GM23338 (cell line): ENCODE data around the gene SDHB. TPM values are rescaled to one million over a fixed set of nuclear protein-coding genes. Genes with fewer than 3 reads are reported as not detected.
A peak's percentile ranks its signal among the peaks of the same experiment; 100 is the strongest.

Experiments used
- ATAC-seq: fragments of 200-7000 bp; cut with Tn5 transposase; 3 replicates; pipeline ENCODE4 v1.9.1; 2020
- DNase-seq: peaks from one replicate; pipeline ENCODE4 v3.0.0-alpha.2; 2015; ENCODE audit warnings: low spot score
- H2AFZ ChIP-seq: fragments of 200-600 bp; sonication (generic); 2 replicates; pipeline ENCODE4 v1.8.0; 2016; ENCODE audit warnings: antibody characterized with exemption, mild to moderate bottlenecking, moderate library complexity
- H3F3A ChIP-seq: fragments of 200-600 bp; sonication (generic); replicated peaks from 2 replicates; pipeline ENCODE4 v1.8.0; 2017; ENCODE audit warnings: antibody characterized with exemption, mixed run types, low read depth
- H3K27ac ChIP-seq: fragments of 200-600 bp; sonication (generic); 2 replicates; pipeline ENCODE4 v1.6.1; 2016; ENCODE audit warnings: low read depth
- H3K27me3 ChIP-seq: fragments of 200-600 bp; sonication (generic); 2 replicates; pipeline ENCODE4 v1.8.0; 2016; ENCODE audit warnings: mild to moderate bottlenecking, mixed run types, moderate library complexity; ENCODE audit not compliant: insufficient read depth
- H3K36me3 ChIP-seq: fragments of 200-600 bp; sonication (generic); 2 replicates; pipeline ENCODE4 v1.8.0; 2016; ENCODE audit warnings: mild to moderate bottlenecking; ENCODE audit not compliant: insufficient read depth
- H3K4me1 ChIP-seq: fragments of 200-600 bp; sonication (generic); 2 replicates; pipeline ENCODE4 v1.8.0; 2016; ENCODE audit warnings: mild to moderate bottlenecking, moderate library complexity; ENCODE audit not compliant: insufficient read depth
- H3K4me2 ChIP-seq: fragments of 200-600 bp; sonication (generic); 2 replicates; pipeline ENCODE4 v1.7.1; 2017; ENCODE audit warnings: mixed run types
- H3K4me3 ChIP-seq: fragments of 200-600 bp; sonication (generic); 2 replicates; pipeline ENCODE4 v1.6.1; 2016; ENCODE audit warnings: mixed run types
- H3K79me2 ChIP-seq: fragments of 200-600 bp; sonication (generic); replicated peaks from 2 replicates; pipeline ENCODE4 v1.8.0; 2017; ENCODE audit warnings: mild to moderate bottlenecking; ENCODE audit not compliant: insufficient read depth
- H3K9me2 ChIP-seq: fragments of 200-600 bp; sonication (generic); 2 replicates; pipeline ENCODE4 v1.8.0; 2017; ENCODE audit not compliant: insufficient read depth
- H4K20me1 ChIP-seq: fragments of 200-600 bp; sonication (generic); replicated peaks from 2 replicates; pipeline ENCODE4 v1.8.0; 2017; ENCODE audit warnings: mild to moderate bottlenecking; ENCODE audit not compliant: insufficient read depth
- H3K27ac Mint-ChIP-seq: 2 replicates; pipeline ENCODE4 v1.8.0; 2020; ENCODE audit warnings: inconsistent platforms, mild to moderate bottlenecking, moderate library complexity, mixed read lengths
- H3K27me3 Mint-ChIP-seq: 3 replicates; pipeline ENCODE4 v1.8.0; 2022; ENCODE audit warnings: low read depth, mild to moderate bottlenecking, moderate library complexity, mixed read lengths, inconsistent platforms; ENCODE audit not compliant: insufficient read depth, poor library complexity
- H3K36me3 Mint-ChIP-seq: 3 replicates; pipeline ENCODE4 v1.8.0; 2021; ENCODE audit warnings: low read depth, mild to moderate bottlenecking, inconsistent platforms, moderate library complexity, mixed read lengths
- H3K4me1 Mint-ChIP-seq: 3 replicates; pipeline ENCODE4 v1.8.0; 2020; ENCODE audit warnings: mild to moderate bottlenecking, inconsistent platforms, mixed read lengths
- H3K4me3 Mint-ChIP-seq: 3 replicates; pipeline ENCODE4 v1.8.0; 2021; ENCODE audit warnings: moderate library complexity, mild to moderate bottlenecking, inconsistent platforms, mixed read lengths
- H3K9me3 Mint-ChIP-seq: 3 replicates; pipeline ENCODE4 v1.8.0; 2020; ENCODE audit warnings: moderate library complexity, mild to moderate bottlenecking, inconsistent platforms, mixed read lengths
- CREB1 ChIP-seq: fragments of 250-450 bp; sonication (Bioruptor Pico); IDR thresholded peaks from 2 replicates; pipeline ENCODE4 v1.5.0; 2020; ENCODE audit warnings: low read depth, mild to moderate bottlenecking, moderate library complexity
- CTCF ChIP-seq, 2 experiments: fragments of 200-600 bp in 1 of 2; sonication (generic) in 1 of 2; conservative IDR thresholded peaks; 2 replicates each; pipeline versions ENCODE4 v1.5.1 to v1.6.1; 2016 to 2017; ENCODE audit warnings: antibody characterized with exemption in 2 of 2, low read depth in 2 of 2, mild to moderate bottlenecking in 2 of 2, moderate library complexity in 1 of 2
- ETS1 ChIP-seq: IDR thresholded peaks from 2 replicates; pipeline ENCODE4 v1.6.1; 2016; ENCODE audit warnings: antibody characterized with exemption
- EZH2 ChIP-seq: fragments of 200-600 bp; sonication (generic); IDR thresholded peaks from one replicate; pipeline ENCODE4 v1.8.0; 2017; ENCODE audit warnings: antibody characterized with exemption, mild to moderate bottlenecking, low read depth; ENCODE audit not compliant: unreplicated experiment
- EZH2phosphoT487 ChIP-seq: fragments of 200-600 bp; sonication (generic); IDR thresholded peaks from one replicate; pipeline ENCODE4 v1.8.1; 2018; ENCODE audit warnings: antibody characterized with exemption; ENCODE audit not compliant: unreplicated experiment
- JUNB ChIP-seq: IDR thresholded peaks from one replicate; pipeline ENCODE4 v1.6.1; 2016; ENCODE audit warnings: antibody characterized with exemption; ENCODE audit not compliant: unreplicated experiment
- NANOG ChIP-seq: IDR thresholded peaks from 2 replicates; pipeline ENCODE4 v1.6.1; 2016; ENCODE audit warnings: antibody characterized with exemption, borderline replicate concordance
- POLR2AphosphoS5 ChIP-seq: IDR thresholded peaks from 2 replicates; pipeline ENCODE4 v1.6.1; 2016; ENCODE audit warnings: antibody characterized with exemption, low read depth
- STAT1 ChIP-seq: IDR thresholded peaks from one replicate; pipeline ENCODE4 v1.6.1; 2016; ENCODE audit warnings: antibody characterized with exemption; ENCODE audit not compliant: unreplicated experiment
- ZNF114 ChIP-seq: fragments of 250-450 bp; sonication (Bioruptor Pico); IDR thresholded peaks from 2 replicates; pipeline ENCODE4 v1.5.0; 2020; ENCODE audit warnings: mild to moderate bottlenecking, moderate library complexity
- ZNF331 ChIP-seq: fragments of 250-450 bp; sonication (Bioruptor Pico); IDR thresholded peaks from 2 replicates; pipeline ENCODE4 v1.5.0; 2020; ENCODE audit warnings: low read depth, mild to moderate bottlenecking, moderate library complexity
- ZNF462 ChIP-seq: fragments of 250-450 bp; sonication (Bioruptor Pico); IDR thresholded peaks from 2 replicates; pipeline ENCODE4 v1.5.0; 2020; ENCODE audit warnings: mild to moderate bottlenecking, moderate library complexity
- polyA plus RNA-seq: library from polyadenylated mRNA; unstranded; fragments of >200 nt; fragmentation: Nextera tagmentation; extraction: Ambion mirVana; gene quantifications from 2 replicates; pipeline ENCODE4 v1.2.1, GENCODE V29; 2016
- total RNA-seq: library from RNA; depleted of rRNA; stranded (reverse); fragments of >200 nt; shearing (Covaris generic); gene quantifications from 2 replicates; pipeline ENCODE4 v1.2.3, GENCODE V29; 2014
- TF ChIP-seq, protein P1 (sequence below): IDR thresholded peaks from one replicate; pipeline ENCODE4 v1.6.1; 2018; ENCODE audit warnings: antibody characterized with exemption; ENCODE audit not compliant: unreplicated experiment

The SDHB gene
- total and polyA plus RNA-seq, 2 experiments from 2014 or later = 72.8 to 112 TPM

DNA sequence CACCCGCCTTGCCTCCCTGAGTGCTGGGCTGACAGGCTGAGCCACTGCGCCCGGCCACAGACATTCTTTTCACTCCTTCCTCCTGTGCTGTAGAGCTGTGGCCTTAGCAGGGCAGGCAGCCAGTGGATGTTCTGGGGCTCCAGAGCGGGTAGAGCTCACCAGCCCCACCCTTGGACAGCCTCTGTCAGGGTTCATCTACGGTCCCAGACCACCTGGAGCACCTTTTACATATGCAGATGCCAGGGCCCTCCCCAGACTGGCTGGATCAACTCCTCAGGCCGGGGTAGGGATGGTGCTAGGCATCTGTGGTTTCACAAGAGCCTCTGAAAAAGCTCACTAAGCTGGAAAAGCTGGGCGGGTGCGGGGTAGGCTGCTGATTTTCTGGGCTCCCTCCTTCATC lies 46.7 kb downstream of the SDHB start:
- no peak overlapping the region; the same call in 1 of the 2 replicates for H3K27ac ChIP-seq
- peak overlapping the region; percentile 74; the same call in 1 of the 2 replicates for H3K27ac Mint-ChIP-seq
- peaks cover 31% of the 10 kb centered on the region for H3K4me1 Mint-ChIP-seq
- H3K9me2 ChIP-seq = no peaks in the 10 kb centered on the region
- no peak overlapping the region for H3K4me3 ChIP-seq
- H2AFZ ChIP-seq = no peak overlapping the region
- 0 out of 2 replicates have a peak, but pooled peaks cover 6% of the 10 kb centered on the region for H3F3A ChIP-seq
- DNase-seq (peak; percentile 71), ATAC-seq (peak; percentile 67)
- peaks cover 13% of the 10 kb centered on the region for H4K20me1 ChIP-seq
- H3K79me2 ChIP-seq = peaks cover 9% of the 10 kb centered on the region
- no peaks in the 10 kb centered on the region for H3K9me3 Mint-ChIP-seq
- H3K4me1 ChIP-seq = peaks cover 15% of the 10 kb centered on the region
- no peaks in the 10 kb centered on the region for H3K27me3 ChIP-seq
- TF ChIP-seq NANOG (no peak), CREB1 (CRISPR knock-in tag) (no peak), ETS1 (no peak), CTCF (conservative IDR thresholded peaks at IDR 0.05; ENCODE audit: low read depth in 2 of 2) (no peak), JUNB (no peak), ZNF462 (no peak), ZNF114 (CRISPR knock-in tag) (no peak), POLR2AphosphoS5 (no peak), EZH2phosphoT487 (no peak), ZNF331 (CRISPR knock-in tag) (no peak), EZH2 (no peak), STAT1 (no peak)
- TF ChIP-seq, protein P1, sequence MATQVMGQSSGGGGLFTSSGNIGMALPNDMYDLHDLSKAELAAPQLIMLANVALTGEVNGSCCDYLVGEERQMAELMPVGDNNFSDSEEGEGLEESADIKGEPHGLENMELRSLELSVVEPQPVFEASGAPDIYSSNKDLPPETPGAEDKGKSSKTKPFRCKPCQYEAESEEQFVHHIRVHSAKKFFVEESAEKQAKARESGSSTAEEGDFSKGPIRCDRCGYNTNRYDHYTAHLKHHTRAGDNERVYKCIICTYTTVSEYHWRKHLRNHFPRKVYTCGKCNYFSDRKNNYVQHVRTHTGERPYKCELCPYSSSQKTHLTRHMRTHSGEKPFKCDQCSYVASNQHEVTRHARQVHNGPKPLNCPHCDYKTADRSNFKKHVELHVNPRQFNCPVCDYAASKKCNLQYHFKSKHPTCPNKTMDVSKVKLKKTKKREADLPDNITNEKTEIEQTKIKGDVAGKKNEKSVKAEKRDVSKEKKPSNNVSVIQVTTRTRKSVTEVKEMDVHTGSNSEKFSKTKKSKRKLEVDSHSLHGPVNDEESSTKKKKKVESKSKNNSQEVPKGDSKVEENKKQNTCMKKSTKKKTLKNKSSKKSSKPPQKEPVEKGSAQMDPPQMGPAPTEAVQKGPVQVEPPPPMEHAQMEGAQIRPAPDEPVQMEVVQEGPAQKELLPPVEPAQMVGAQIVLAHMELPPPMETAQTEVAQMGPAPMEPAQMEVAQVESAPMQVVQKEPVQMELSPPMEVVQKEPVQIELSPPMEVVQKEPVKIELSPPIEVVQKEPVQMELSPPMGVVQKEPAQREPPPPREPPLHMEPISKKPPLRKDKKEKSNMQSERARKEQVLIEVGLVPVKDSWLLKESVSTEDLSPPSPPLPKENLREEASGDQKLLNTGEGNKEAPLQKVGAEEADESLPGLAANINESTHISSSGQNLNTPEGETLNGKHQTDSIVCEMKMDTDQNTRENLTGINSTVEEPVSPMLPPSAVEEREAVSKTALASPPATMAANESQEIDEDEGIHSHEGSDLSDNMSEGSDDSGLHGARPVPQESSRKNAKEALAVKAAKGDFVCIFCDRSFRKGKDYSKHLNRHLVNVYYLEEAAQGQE = no peak
- H3K4me3 Mint-ChIP-seq = no peak overlapping the region
- no peak overlapping the region for H3K4me2 ChIP-seq
- peaks cover 13% of the 10 kb centered on the region for H3K27me3 Mint-ChIP-seq
- no peaks in the 10 kb centered on the region; the same call in 1 of the 2 replicates for H3K36me3 ChIP-seq
- H3K36me3 Mint-ChIP-seq = peaks cover 19% of the 10 kb centered on the region
